ENCODE measurements around the gene SNAI3. TPM values are rescaled to one million over a fixed set of nuclear protein-coding genes. Genes with fewer than 3 reads are reported as not detected.

SNAI3 gene
- total and polyA plus RNA-seq, 10 donors: 4.8 to 7.8 (median 6.4) TPM

- H3K4me1 ChIP-seq: peaks cover 65 to 94% (median 87%) of the 10 kb centered on the region in 6 donors
- H3K27ac ChIP-seq: peak overlapping the region; percentile 90 to 98 (median 94)
- DNase-seq: peak; percentile 88
- no peaks in the 10 kb centered on the region for H3K9me3 ChIP-seq
- 26 to 52% (median 49%) methylated on average over 19 to 30 of the region's 30 CpGs for WGBS, 5 donors
- peak overlapping the region; percentile 17 to 96 (median 86) for H3K4me3 ChIP-seq
- peaks cover 0 to 48% (median 33%) of the 10 kb centered on the region in 6 donors for H3K36me3 ChIP-seq
- intact Hi-C loops (cut with DNase I; ENCODE audit: low total_unique reads): loop anchor here (10.0 kb wide), 2 partner anchors 47 to 127 kb away; partner anchors contain the start of genes CYBA and ZC3H18
- TF ChIP-seq POLR2A (IDR thresholded peaks at IDR 0.05) (no peak), CTCF (IDR thresholded peaks at IDR 0.05 in 8 of 11, conservative IDR thresholded peaks at IDR 0.05 in 3 of 11) (no peak), POLR2AphosphoS5 (IDR thresholded peaks at IDR 0.05) (no peak)
- H3K27me3 ChIP-seq (replicated peaks in 1 of 7): no peaks in the 10 kb centered on the region
These were observed 15.5 kb upstream of the SNAI3 start for GRCh38 chr16:88701581-88702370.

- peaks cover 63 to 91% (median 83%) of the 10 kb centered on the region in 6 donors for H3K4me1 ChIP-seq
- peak; percentile 100 for DNase-seq
- no peaks in the 10 kb centered on the region for H3K9me3 ChIP-seq
- intact Hi-C loops (cut with DNase I; ENCODE audit: low total_unique reads): loop anchor here (10.0 kb wide), 2 partner anchors 46 to 126 kb away; partner anchors contain the start of genes CYBA and ZC3H18
- WGBS, 5 donors: 4 to 14% (median 5%) methylated on average over 20 to 42 of the region's 42 CpGs
- H3K36me3 ChIP-seq: peaks cover 0 to 57% (median 42%) of the 10 kb centered on the region in 6 donors
- no peaks in the 10 kb centered on the region for H3K27me3 ChIP-seq (replicated peaks in 1 of 7)
- H3K27ac ChIP-seq: peak overlapping the region; percentile 90 to 98 (median 94)
- TF ChIP-seq POLR2A (IDR thresholded peaks at IDR 0.05) (peak in 1 of 3 donors; percentile 64), POLR2AphosphoS5 (IDR thresholded peaks at IDR 0.05) (peak; percentile 89 to 95 (median 91)), CTCF (IDR thresholded peaks at IDR 0.05 in 8 of 11, conservative IDR thresholded peaks at IDR 0.05 in 3 of 11) (peak in 2 of 11 experiments; percentile 5 to 21)
- peak overlapping the region; percentile 17 to 96 (median 86) for H3K4me3 ChIP-seq
These were observed 14.6 kb upstream of the SNAI3 start for GRCh38 chr16:88700636-88701482.

DNA sequence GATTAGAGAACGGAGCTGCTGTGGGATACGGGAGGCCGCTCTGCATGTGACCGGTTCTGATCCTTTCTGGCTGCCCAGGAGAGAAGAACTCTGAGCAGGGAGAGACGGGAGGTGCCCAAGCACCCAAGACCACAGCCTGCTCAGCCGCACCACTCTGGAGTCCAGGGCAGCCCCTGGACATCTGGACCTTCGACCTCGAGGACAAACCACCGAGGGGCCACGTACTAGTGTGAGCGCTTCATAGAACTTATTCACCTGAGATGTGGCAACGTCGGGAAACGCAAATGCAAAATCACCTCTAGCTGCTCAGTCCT lies 14.0 kb upstream of the SNAI3 start:
- intact Hi-C loops (cut with DNase I; ENCODE audit: low total_unique reads): loop anchor here (10.0 kb wide), 2 partner anchors 45 to 125 kb away; partner anchors contain the start of genes CYBA and ZC3H18
- Histone ChIP-seq H3K4me3 (peak overlapping the region in 7 of 8 donors; percentile 39 to 96 (median 87)), H3K9me3 (no peaks in the 10 kb centered on the region), H3K27ac (peak overlapping the region; percentile 90 to 98 (median 94)), H3K4me1 (peaks cover 60 to 86% (median 79%) of the 10 kb centered on the region in 6 donors), H3K27me3 (replicated peaks in 1 of 7) (no peaks in the 10 kb centered on the region), H3K36me3 (peaks cover 0 to 63% (median 46%) of the 10 kb centered on the region in 6 donors)
- 23 to 38% (median 32%) methylated on average over 12 to 14 of the region's 14 CpGs for WGBS, 5 donors
- TF ChIP-seq CTCF (IDR thresholded peaks at IDR 0.05 in 8 of 11, conservative IDR thresholded peaks at IDR 0.05 in 3 of 11) (no peak), POLR2AphosphoS5 (IDR thresholded peaks at IDR 0.05) (no peak)
- no peak for DNase-seq

Measured in spleen (tissue), 11 donors.